NCI-H82 treated with DMSO at 0.1 percent for 48 hours (cell line): ENCODE results near the gene PGM1.

Experiments used
- DNase-seq: peaks from one replicate; lab custom pipeline; 2025; ENCODE audit not compliant: unreplicated experiment; lab: John Stamatoyannopoulos, UW

The PGM1 gene

DNA sequence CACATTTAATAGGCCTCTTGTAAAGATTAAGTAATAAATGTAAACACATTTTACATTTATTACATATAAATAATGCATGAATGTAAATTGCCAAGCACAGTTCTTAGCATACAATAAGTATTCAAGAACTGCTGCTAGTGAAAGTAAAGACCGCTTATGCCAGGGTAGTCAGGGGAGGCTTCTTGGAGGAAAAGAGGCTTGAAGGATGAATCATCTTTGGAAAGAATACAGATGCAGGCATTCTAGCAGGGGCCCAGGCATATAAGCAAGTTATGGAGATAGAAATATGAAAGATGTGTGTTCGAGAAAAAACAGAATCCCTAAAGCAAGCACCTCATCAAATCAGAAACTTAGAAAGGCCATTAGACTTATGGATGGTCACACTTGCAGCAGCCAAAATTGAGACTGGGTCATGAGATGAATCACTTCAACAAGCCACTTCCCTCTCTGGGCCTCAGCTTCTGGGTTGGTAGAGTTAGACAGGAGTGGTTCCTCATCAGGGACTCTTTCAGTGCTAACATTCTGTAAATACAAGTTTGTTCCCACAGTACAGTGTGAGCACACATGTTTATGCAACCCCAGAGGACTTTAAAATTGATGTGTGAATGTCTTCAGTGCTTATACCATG, 100.8 kb downstream of the PGM1 start:
- no peak for DNase-seq

- no peak for DNase-seq
These were observed 105.0 kb downstream of the PGM1 start for GRCh38 chr1:63698001-63698838.

GRCh38 chr1:63701187-63701586, 108.0 kb downstream of the PGM1 start:
- DNase-seq = no peak

- DNase-seq = no peak
These were observed 110.5 kb downstream of the PGM1 start for GRCh38 chr1:63703701-63704107.

GRCh38 chr1:63704443-63704842, 111.2 kb downstream of the PGM1 start:
- no peak for DNase-seq

DNA sequence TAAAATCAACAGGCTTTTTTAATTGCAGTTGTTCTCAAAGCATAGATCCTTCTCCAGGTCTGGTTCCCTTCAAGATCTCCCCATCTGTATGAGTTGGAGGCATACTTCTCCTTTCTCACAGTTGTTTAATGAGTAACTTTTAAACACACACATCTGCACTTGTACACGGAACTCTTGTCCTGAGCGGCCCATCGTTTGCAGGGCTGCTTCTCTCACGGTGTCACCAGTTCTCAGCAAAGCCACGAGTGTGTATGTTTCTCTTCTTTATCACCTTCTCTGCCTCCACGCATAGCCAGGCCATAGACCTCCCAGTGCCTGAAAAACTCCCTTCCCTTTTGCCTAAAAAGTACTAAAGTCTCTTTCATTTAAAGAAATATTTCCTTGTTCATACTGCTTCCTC, 111.9 kb downstream of the PGM1 start:
- no peak for DNase-seq

DNA sequence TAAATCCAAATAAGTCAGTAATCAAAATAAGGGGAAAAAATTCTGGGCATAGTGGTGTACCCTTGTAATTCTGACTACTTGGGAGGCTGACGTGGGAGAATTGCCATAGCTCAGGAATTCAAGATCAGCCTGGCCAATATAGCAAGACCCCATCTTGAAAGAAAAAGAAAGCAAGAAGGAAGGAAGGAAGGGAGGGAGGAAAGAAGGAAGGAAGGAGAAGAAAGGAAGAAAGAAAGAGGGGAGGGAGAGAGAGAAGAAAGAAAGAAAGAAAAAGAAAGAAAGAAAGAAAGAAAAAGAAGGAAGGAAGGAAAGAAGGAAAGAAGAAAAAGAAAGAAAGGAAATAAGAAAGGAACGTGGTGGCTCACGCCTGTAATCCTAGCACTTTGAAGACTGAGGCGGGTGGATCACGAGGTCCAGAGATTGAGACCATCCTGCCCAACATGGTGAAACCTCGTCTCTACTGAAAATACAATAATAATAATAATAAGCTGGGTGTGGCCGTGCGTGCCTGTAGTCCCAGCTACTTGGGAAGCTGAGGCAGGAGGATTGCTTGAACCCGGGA, 116.1 kb downstream of the PGM1 start:
- no peak for DNase-seq
